Aorta (tissue), 5 donors: Measurements from ENCODE around the gene PCBD1. TPM values are rescaled to one million over a fixed set of nuclear protein-coding genes. Genes with fewer than 3 reads are reported as not detected.
A peak's percentile ranks its signal among the peaks of the same experiment; 100 is the strongest.

Experiments used
- ATAC-seq: fragments of 200-7000 bp; cut with Tn5 transposase; one replicate; pipeline ENCODE4 v1.9.1; 2022; ENCODE audit warnings: moderate library complexity; ENCODE audit not compliant: low FRiP score
- DNase-seq, 2 donors: peaks; one replicate each; pipeline ENCODE4 v3.0.0-alpha.2; 2020
- H3K27ac ChIP-seq, 2 donors: one replicate each; pipeline ENCODE4 v1.5.1; 2013; ENCODE audit warnings: low read length in 2 of 2, mild to moderate bottlenecking in 2 of 2, moderate library complexity in 2 of 2, control low read depth in 1 of 2, inconsistent platforms in 1 of 2, low read depth in 1 of 2
- H3K27me3 ChIP-seq, 2 donors: one replicate each; pipeline ENCODE4 v1.6.1; 2013; ENCODE audit warnings: control low read depth in 1 of 2, low read length in 1 of 2, mild to moderate bottlenecking in 1 of 2, moderate library complexity in 1 of 2; ENCODE audit not compliant: insufficient read depth in 2 of 2, control insufficient read depth in 1 of 2
- H3K36me3 ChIP-seq, 2 donors: one replicate each; pipeline ENCODE4 v1.6.1; 2013; ENCODE audit warnings: control low read depth in 1 of 2, low read length in 1 of 2, mild to moderate bottlenecking in 1 of 2; ENCODE audit not compliant: insufficient read depth in 2 of 2, control insufficient read depth in 1 of 2
- H3K4me1 ChIP-seq, 2 donors: one replicate each; pipeline ENCODE4 v1.6.1; 2013; ENCODE audit warnings: low read length in 2 of 2, control low read depth in 1 of 2, mild to moderate bottlenecking in 1 of 2, moderate library complexity in 1 of 2; ENCODE audit not compliant: insufficient read depth in 2 of 2, control insufficient read depth in 1 of 2
- H3K4me3 ChIP-seq, 2 donors: one replicate each; pipeline ENCODE4 v1.5.1; 2013; ENCODE audit warnings: low read length in 2 of 2, control low read depth in 1 of 2, mild to moderate bottlenecking in 1 of 2
- H3K9me3 ChIP-seq: one replicate; pipeline ENCODE4 v1.6.1; 2013; ENCODE audit warnings: mild to moderate bottlenecking, low read length; ENCODE audit not compliant: control insufficient read depth
- WGBS, 2 donors: extraction: QIAGEN DNeasy Blood & Tissue Kit; methylation state at CpG; one replicate each; pipeline ENCODE4 v1.1.7; 2013; 5-methylcytosine and 5-hydroxymethylcytosine counted together
- intact Hi-C, 2 donors: fragments of 100-400 bp; cut with DNase I; formaldehyde crosslinking; loops; one replicate each; pipeline versions ENCODE4 v1.14.2 to v1.15.0; 2022
- polyA plus RNA-seq, 2 donors: library from polyadenylated mRNA; stranded (reverse); fragments of 200-250 nt; gene quantifications; one replicate each; pipeline ENCODE4 v1.2.3, GENCODE V29; 2013
- total RNA-seq, 2 donors: library from RNA; stranded (reverse); fragmentation: NEBNext Ultra II Directional; extraction: Animal tissue kit (Norgen Biotek cat#: 25700); gene quantifications; one replicate each; pipeline ENCODE4 v1.2.1, GENCODE V29; 2021
- donor health status: healthy with polysubstance abuse.
- donor health status: Bipolar disorder and iron deficiency.
- donor health status: DM: no; HTN: no; CAD: no.
- donor health status: DM: no; HTN: no; CAD: no.
- donor health status: DM: yes; HTN: yes; CAD: no.

Gene PCBD1
- total and polyA plus RNA-seq, 4 donors: 46.0 to 84.3 (median 57.4) TPM

GRCh38 chr10:70913191-70913892 is 25.0 kb upstream of the PCBD1 start:
- no peak overlapping the region for H3K27ac ChIP-seq
- WGBS, 2 donors: 66 to 78% methylated on average over 6 of the region's 6 CpGs
- H3K27me3 ChIP-seq: no peaks in the 10 kb centered on the region
- ATAC-seq (no peak), DNase-seq (peak; percentile 29 to 61)
- no peaks in the 10 kb centered on the region for H3K4me1 ChIP-seq
- no peak overlapping the region for H3K4me3 ChIP-seq
- no peaks in the 10 kb centered on the region for H3K9me3 ChIP-seq
- intact Hi-C loops: no loop called here
- no peaks in the 10 kb centered on the region for H3K36me3 ChIP-seq

- H3K4me3 ChIP-seq: no peak overlapping the region
- no peaks in the 10 kb centered on the region for H3K4me1 ChIP-seq
- H3K27ac ChIP-seq: no peak overlapping the region
- intact Hi-C loops: no loop called here
- no peaks in the 10 kb centered on the region for H3K27me3 ChIP-seq
- H3K9me3 ChIP-seq: no peaks in the 10 kb centered on the region
- ATAC-seq (no peak), DNase-seq (peak; percentile 34 to 56)
- WGBS, 2 donors: 90 to 92% methylated on average over 5 of the region's 5 CpGs
- H3K36me3 ChIP-seq: no peaks in the 10 kb centered on the region
These were observed 24.2 kb upstream of the PCBD1 start for GRCh38 chr10:70912556-70912955.

GRCh38 chr10:70911386-70911785 is 23.0 kb upstream of the PCBD1 start:
- intact Hi-C loops: no loop called here
- Histone ChIP-seq H3K9me3 (no peaks in the 10 kb centered on the region), H3K4me1 (no peaks in the 10 kb centered on the region), H3K27ac (no peak overlapping the region), H3K4me3 (no peak overlapping the region), H3K27me3 (no peaks in the 10 kb centered on the region), H3K36me3 (no peaks in the 10 kb centered on the region)
- DNase-seq (peak in 1 of 2 donors; percentile 24), ATAC-seq (no peak)
- WGBS, 2 donors: 88 to 91% methylated on average over 4 of the region's 4 CpGs

GRCh38 chr10:70910486-70911341 is 22.3 kb upstream of the PCBD1 start:
- H3K4me3 ChIP-seq: no peak overlapping the region
- no peaks in the 10 kb centered on the region for H3K27me3 ChIP-seq
- WGBS, 2 donors: 94 to 95% methylated on average over 16 of the region's 16 CpGs
- peak; percentile 41 to 63 for DNase-seq
- ATAC-seq: no peak
- H3K4me1 ChIP-seq: no peaks in the 10 kb centered on the region
- H3K9me3 ChIP-seq: no peaks in the 10 kb centered on the region
- no peaks in the 10 kb centered on the region for H3K36me3 ChIP-seq
- no peak overlapping the region for H3K27ac ChIP-seq
- intact Hi-C loops: no loop called here

GRCh38 chr10:70909326-70909935 is 21.1 kb upstream of the PCBD1 start:
- intact Hi-C loops: no loop called here
- peak; percentile 10 to 51 for DNase-seq
- 80 to 81% methylated on average over 9 of the region's 9 CpGs for WGBS, 2 donors

GRCh38 chr10:70908406-70909296 is 20.3 kb upstream of the PCBD1 start:
- no peaks in the 10 kb centered on the region for H3K27me3 ChIP-seq
- peak; percentile 17 to 69 for DNase-seq
- 83 to 91% methylated on average over 12 of the region's 12 CpGs for WGBS, 2 donors
- H3K4me1 ChIP-seq: no peaks in the 10 kb centered on the region
- no peaks in the 10 kb centered on the region for H3K36me3 ChIP-seq
- no peaks in the 10 kb centered on the region for H3K9me3 ChIP-seq
- ATAC-seq: no peak
- H3K4me3 ChIP-seq: no peak overlapping the region
- H3K27ac ChIP-seq: no peak overlapping the region
- intact Hi-C loops: no loop called here

More at GRCh38 chr10:70909326-70909935, 21.1 kb upstream of the PCBD1 start:
- Histone ChIP-seq H3K4me1 (no peaks in the 10 kb centered on the region), H3K9me3 (no peaks in the 10 kb centered on the region), H3K4me3 (no peak overlapping the region), H3K36me3 (no peaks in the 10 kb centered on the region), H3K27ac (no peak overlapping the region), H3K27me3 (no peaks in the 10 kb centered on the region)
- no peak for ATAC-seq

- Histone ChIP-seq H3K36me3 (no peaks in the 10 kb centered on the region), H3K27ac (no peak overlapping the region), H3K4me3 (no peak overlapping the region), H3K27me3 (no peaks in the 10 kb centered on the region), H3K9me3 (no peaks in the 10 kb centered on the region), H3K4me1 (no peaks in the 10 kb centered on the region)
- intact Hi-C loops: no loop called here
- 70 to 72% methylated on average over 16 of the region's 16 CpGs for WGBS, 2 donors
- peak; percentile 17 to 67 for DNase-seq
- ATAC-seq: no peak
These were observed 19.5 kb upstream of the PCBD1 start for GRCh38 chr10:70907637-70908405.
